Endothelial cell of umbilical vein (primary cell): ENCODE results near the gene TSR3. TPM values are rescaled to one million over a fixed set of nuclear protein-coding genes. Genes with fewer than 3 reads are reported as not detected.

Experiments used
- BruUV-seq: library from RNA; stranded (reverse); fragments of 400-500 nt; replicated peaks from 2 replicates; lab custom pipeline; 2021; lab: Mats Ljungman, UMichigan
- CTCF ChIA-PET: fragments of 300-600, 350-600 bp; sonication (Branson Sonifier 250); formaldehyde crosslinking; loops from one replicate; lab custom pipeline; 2021; ENCODE audit warnings: antibody characterized with exemption, inconsistent platforms; lab: Charles Lee
- POLR2A ChIA-PET: fragments of 300-600, 350-600 bp; sonication (Branson Sonifier 250); formaldehyde crosslinking; loops from one replicate; lab custom pipeline; 2021; ENCODE audit warnings: antibody characterized with exemption, inconsistent platforms; lab: Charles Lee
- DNase-seq: peaks from one replicate; pipeline ENCODE4 v3.0.0-alpha.2; 2011; ENCODE audit warnings: low read depth, low spot score
- FAIRE-seq: peaks from 2 replicates; lab custom pipeline; 2011; peaks lifted over from hg19 to GRCh38; lab: Jason Lieb, UNC
- H2AFZ ChIP-seq: 2 replicates; pipeline ENCODE4 v1.6.0; 2012; ENCODE audit warnings: low read depth, low read length, control low read depth, inconsistent platforms
- H3K27ac ChIP-seq: 2 replicates; pipeline ENCODE4 v1.5.1; 2011; ENCODE audit warnings: low read depth, mild to moderate bottlenecking, control low read depth, low read length, moderate library complexity; ENCODE audit not compliant: insufficient read depth
- H3K27me3 ChIP-seq, 2 experiments: 2 replicates each; pipeline versions ENCODE4 v1.6.0 to v1.6.1; 2011; ENCODE audit warnings: low read length in 2 of 2, mixed read lengths in 1 of 2; ENCODE audit not compliant: control insufficient read depth in 2 of 2, insufficient read depth in 2 of 2
- H3K36me3 ChIP-seq, 2 experiments: 2 replicates in 1 of 2; 3 replicates in 1 of 2; pipeline ENCODE4 v1.5.1; 2011; ENCODE audit warnings: low read length in 2 of 2, mild to moderate bottlenecking in 1 of 2, moderate library complexity in 1 of 2; ENCODE audit not compliant: control insufficient read depth in 2 of 2, insufficient read depth in 2 of 2; ENCODE audit errors: extremely low read depth in 1 of 2
- H3K4me1 ChIP-seq: 3 replicates; pipeline ENCODE4 v1.5.1; 2011; ENCODE audit warnings: mild to moderate bottlenecking, low read length; ENCODE audit not compliant: control insufficient read depth, insufficient read depth; ENCODE audit errors: extremely low read depth
- H3K4me2 ChIP-seq: 2 replicates; pipeline ENCODE4 v1.6.1; 2011; ENCODE audit warnings: low read length, control low read depth, mixed read lengths; ENCODE audit not compliant: insufficient read depth
- H3K4me3 ChIP-seq, 3 experiments: fragments of 200-600 bp in 1 of 3; sonication (generic), shearing (Covaris generic) in 1 of 3; replicated peaks in 1 of 3; 2 replicates each; pipeline ENCODE4 v1.5.1; 2011 to 2016; ENCODE audit warnings: control low read depth in 3 of 3, low read length in 3 of 3, mild to moderate bottlenecking in 2 of 3, inconsistent platforms in 1 of 3, low read depth in 1 of 3, moderate library complexity in 1 of 3; ENCODE audit not compliant: insufficient read depth in 1 of 3
- H3K79me2 ChIP-seq: 2 replicates; pipeline ENCODE4 v1.6.0; 2012; ENCODE audit warnings: low read length, inconsistent platforms; ENCODE audit not compliant: control insufficient read depth, insufficient read depth
- H3K9ac ChIP-seq: replicated peaks from 2 replicates; pipeline ENCODE3; 2011; ENCODE audit warnings: low read length, control low read depth; ENCODE audit not compliant: insufficient read depth; ENCODE audit errors: extremely low read depth
- H3K9me1 ChIP-seq: replicated peaks from 3 replicates; pipeline ENCODE4 v1.6.0; 2011; ENCODE audit warnings: mild to moderate bottlenecking, low read length; ENCODE audit not compliant: control insufficient read depth, insufficient read depth; ENCODE audit errors: extremely low read depth
- H3K9me3 ChIP-seq: replicated peaks from 2 replicates; pipeline ENCODE4 v1.5.1; 2012; ENCODE audit warnings: low read length, inconsistent platforms; ENCODE audit not compliant: control insufficient read depth, insufficient read depth
- H4K20me1 ChIP-seq: replicated peaks from 2 replicates; pipeline ENCODE3; 2011; ENCODE audit warnings: mild to moderate bottlenecking, low read length; ENCODE audit not compliant: control insufficient read depth, insufficient read depth; ENCODE audit errors: extremely low read depth
- CTCF ChIP-seq, 2 donors: IDR thresholded peaks; 1 replicate in 1 of 2; 2 replicates in 1 of 2; pipeline ENCODE4 v1.5.1; 2011; ENCODE audit warnings: low read length in 2 of 2, mild to moderate bottlenecking in 2 of 2, moderate library complexity in 2 of 2, control low read depth in 1 of 2, inconsistent platforms in 1 of 2, low read depth in 1 of 2; ENCODE audit not compliant: insufficient read depth in 1 of 2; ENCODE audit errors: extremely low read depth in 1 of 2
- EZH2 ChIP-seq: IDR thresholded peaks from 2 replicates; pipeline ENCODE4 v1.6.1; 2012; ENCODE audit warnings: borderline replicate concordance, low read depth, mild to moderate bottlenecking, moderate library complexity, low read length, inconsistent platforms; ENCODE audit not compliant: severe bottlenecking
- FOS ChIP-seq: IDR thresholded peaks from 2 replicates; pipeline ENCODE4 v1.6.1; 2011; ENCODE audit warnings: mild to moderate bottlenecking, low read length, moderate library complexity, borderline replicate concordance; ENCODE audit not compliant: insufficient read depth
- GATA2 ChIP-seq: IDR thresholded peaks from 2 replicates; pipeline ENCODE4 v1.7.0; 2011; ENCODE audit warnings: low read depth, mild to moderate bottlenecking, moderate library complexity, mixed read lengths, low read length; ENCODE audit not compliant: insufficient read length, insufficient read depth
- JUN ChIP-seq: IDR thresholded peaks from 2 replicates; pipeline ENCODE4 v1.6.1; 2011; ENCODE audit warnings: borderline replicate concordance, low read depth; ENCODE audit not compliant: insufficient read length, insufficient read depth
- MAX ChIP-seq: IDR thresholded peaks from 2 replicates; pipeline ENCODE4 v1.6.1; 2011; ENCODE audit not compliant: insufficient read depth, insufficient read length
- MYC ChIP-seq: IDR thresholded peaks from one replicate; pipeline ENCODE4 v1.6.1; 2011; ENCODE audit warnings: mild to moderate bottlenecking, low read depth, low read length
- POLR2A ChIP-seq: IDR thresholded peaks from 2 replicates; pipeline ENCODE4 v1.6.1; 2012; ENCODE audit warnings: low read depth, mild to moderate bottlenecking, control low read depth, low read length
- POLR2AphosphoS5 ChIP-seq: IDR thresholded peaks from 2 replicates; pipeline ENCODE4 v1.6.1; 2012; ENCODE audit warnings: low read depth, mild to moderate bottlenecking, control low read depth, low read length, moderate library complexity; ENCODE audit not compliant: insufficient read depth
- dilution Hi-C: fragments of 300-500 bp; cut with MboI; formaldehyde crosslinking; loops from one replicate; pipeline ENCODE4 v1.15.0; 2019; ENCODE audit warnings: low sequenced_read_pairs; ENCODE audit not compliant: extremely low pct_ligation_motif_present
- intact Hi-C: fragments of 100-400 bp; cut with micrococcal nuclease; formaldehyde crosslinking; loops from one replicate; pipeline ENCODE4 v1.10.0; 2022
- polyA plus RNA-seq, 4 experiments: library from polyadenylated mRNA; depleted of rRNA in 3 of 4; stranded (reverse) in 3 of 4; unstranded in 1 of 4; fragments of >200 nt; gene quantifications; 2 replicates each; pipeline versions ENCODE4 v1.2.1 to v1.2.3, GENCODE V29; 2011 to 2012; ENCODE audit warnings: missing spikeins in 1 of 4
- total RNA-seq: library from RNA; stranded (reverse); gene quantifications from 2 replicates; pipeline ENCODE4 v1.2.3, GENCODE V29; 2021

Gene TSR3
- total and polyA plus RNA-seq, 2 donors (not counting 3 experiments of a cell fraction or from before 2014, with no cell fraction given), result 65.4 to 82.7 TPM

- no peak for FAIRE-seq
- H3K27me3 ChIP-seq, result no peaks in the 10 kb centered on the region
- ChIA-PET CTCF (interaction anchor here (2.3 kb wide), 1 partner anchor 27 kb away, joined by 9 read pairs; no protein-coding TSS in a partner anchor), POLR2A (no interaction called here)
- no peak for DNase-seq
- no peak overlapping the region for H3K4me3 ChIP-seq
- H3K79me2 ChIP-seq, result no peaks in the 10 kb centered on the region
- H4K20me1 ChIP-seq, result no peaks in the 10 kb centered on the region
- TF ChIP-seq GATA2, result no peak
- no peak for TF ChIP-seq FOS
- TF ChIP-seq POLR2A, result no peak
- TF ChIP-seq MYC, result no peak
- TF ChIP-seq MAX, result no peak
- no peak for TF ChIP-seq JUN
- TF ChIP-seq EZH2, result no peak
- TF ChIP-seq CTCF (IDR thresholded peaks at IDR 0.05; ENCODE audit: extremely low read depth in 1 of 2, insufficient read depth in 1 of 2, low read depth in 1 of 2, low read length in 2 of 2), result no peak
- TF ChIP-seq POLR2AphosphoS5, result no peak
- no peaks in the 10 kb centered on the region for H3K9me1 ChIP-seq
- no peak overlapping the region for H3K9ac ChIP-seq
- no peak overlapping the region for H3K4me2 ChIP-seq
- no peaks in the 10 kb centered on the region for H3K9me3 ChIP-seq
- no peak overlapping the region for H3K27ac ChIP-seq
- H2AFZ ChIP-seq, result no peak overlapping the region
- intact Hi-C loops (no loop called here), dilution Hi-C loops (no loop called here)
- H3K36me3 ChIP-seq, result peaks cover 0 to 19% of the 10 kb centered on the region in 2 experiments
- BruUV-seq, result no TSS peak
- no peaks in the 10 kb centered on the region for H3K4me1 ChIP-seq
Measured at GRCh38 chr16:1390239-1390779, 38.6 kb upstream of the TSR3 start.
